ES-I3 (cell line): Measurements from ENCODE around the gene HPS1.

ENCODE experiments used
- H3K36me3 ChIP-seq: 2 replicates; pipeline ENCODE4 v1.6.1; 2013; ENCODE audit warnings: mild to moderate bottlenecking, low read length, control low read depth, moderate library complexity; ENCODE audit not compliant: insufficient read depth
- H3K4me1 ChIP-seq: 2 replicates; pipeline ENCODE4 v1.6.1; 2013; ENCODE audit warnings: mild to moderate bottlenecking, control low read depth, low read length; ENCODE audit not compliant: insufficient read depth
- H3K9ac ChIP-seq: 2 replicates; pipeline ENCODE4 v1.6.1; 2013; ENCODE audit warnings: low read depth, mild to moderate bottlenecking, low read length, moderate library complexity
- H3K9me3 ChIP-seq: 2 replicates; pipeline ENCODE4 v1.6.1; 2013; ENCODE audit warnings: mild to moderate bottlenecking, low read length, moderate library complexity; ENCODE audit not compliant: control insufficient read depth, insufficient read depth

Gene HPS1

GRCh38 chr10:98405422-98405821 is 41.3 kb downstream of the HPS1 start:
- H3K9me3 ChIP-seq = no peaks in the 10 kb centered on the region
- no peak overlapping the region for H3K9ac ChIP-seq
- no peaks in the 10 kb centered on the region for H3K36me3 ChIP-seq
- H3K4me1 ChIP-seq = no peaks in the 10 kb centered on the region

GRCh38 chr10:98404571-98405359 is 42.0 kb downstream of the HPS1 start:
- Histone ChIP-seq H3K9me3 (no peaks in the 10 kb centered on the region), H3K36me3 (no peaks in the 10 kb centered on the region), H3K9ac (no peak overlapping the region), H3K4me1 (no peaks in the 10 kb centered on the region)

DNA sequence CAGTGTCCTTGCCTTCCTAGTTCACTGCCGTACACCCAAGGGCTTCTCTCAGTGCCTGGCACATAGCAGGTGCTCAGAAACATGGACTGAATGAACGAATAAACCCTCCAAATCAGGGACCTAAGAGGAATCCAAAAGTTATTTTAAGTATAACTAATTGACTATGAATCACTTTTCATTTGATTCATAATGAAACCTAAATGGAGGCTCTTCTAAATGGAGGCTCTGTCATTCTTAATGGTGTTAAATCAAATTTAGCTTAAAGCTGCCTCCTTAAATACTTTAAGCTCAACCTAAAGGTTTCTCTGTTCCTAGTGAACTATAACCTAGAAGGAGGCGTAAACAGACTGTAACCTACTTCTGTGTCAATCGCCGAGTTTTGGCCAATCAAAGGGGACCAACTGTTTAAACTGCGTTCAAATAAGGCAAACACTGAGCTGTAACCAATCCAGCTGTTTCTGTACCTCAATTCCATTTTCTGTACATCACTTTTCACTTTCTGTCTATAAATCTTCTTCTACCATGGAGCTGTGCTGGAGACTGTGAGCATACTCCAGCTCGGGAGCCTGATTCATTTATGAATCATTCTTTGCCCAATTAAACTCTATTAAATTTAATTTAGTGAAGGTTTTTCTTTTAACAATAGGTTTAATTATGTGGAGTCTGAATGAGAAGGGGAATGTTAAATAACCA is 42.8 kb downstream of the HPS1 start:
- Histone ChIP-seq H3K9me3 (no peaks in the 10 kb centered on the region), H3K4me1 (no peaks in the 10 kb centered on the region), H3K36me3 (no peaks in the 10 kb centered on the region), H3K9ac (no peak overlapping the region)

DNA sequence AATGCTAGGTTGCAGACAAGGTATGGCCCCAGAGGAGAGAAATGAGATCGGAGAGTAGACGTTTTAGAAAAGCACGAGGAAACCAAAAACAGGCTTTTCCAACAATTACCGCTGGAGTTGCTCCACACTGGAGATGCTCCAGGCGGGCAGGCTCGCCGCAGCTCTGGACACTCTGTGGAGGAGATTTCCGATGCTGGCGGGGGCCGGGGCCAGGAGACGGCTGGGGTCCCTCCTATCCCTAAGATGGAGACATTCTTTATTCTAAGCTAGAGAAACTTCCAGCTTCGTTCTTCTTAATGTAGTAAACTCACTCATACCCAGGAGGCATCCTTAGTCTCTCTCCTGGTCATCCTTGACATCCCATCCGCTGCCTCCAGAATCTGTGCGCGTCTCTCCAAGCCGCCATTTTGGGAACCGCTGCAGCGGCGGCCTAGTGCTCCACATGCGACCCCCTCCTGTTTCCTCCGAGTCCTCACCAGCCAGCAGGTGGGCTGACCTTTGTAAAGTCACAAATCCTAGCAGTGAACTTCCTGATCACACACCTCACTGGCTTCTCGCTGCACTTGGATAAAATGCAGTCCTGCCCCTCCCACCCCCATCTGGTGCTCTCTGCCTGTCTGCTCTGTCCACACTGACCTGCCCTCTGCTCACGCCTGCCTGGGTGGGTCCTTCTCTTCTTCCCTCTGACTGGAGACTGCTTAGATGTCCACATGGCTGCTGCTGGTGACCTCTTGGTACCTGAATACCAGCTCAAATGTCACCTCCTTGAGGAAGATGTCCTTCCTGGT is 43.6 kb downstream of the HPS1 start:
- no peaks in the 10 kb centered on the region for H3K36me3 ChIP-seq
- no peaks in the 10 kb centered on the region for H3K9me3 ChIP-seq
- no peak overlapping the region for H3K9ac ChIP-seq
- H3K4me1 ChIP-seq = no peaks in the 10 kb centered on the region

- no peak overlapping the region for H3K9ac ChIP-seq
- H3K9me3 ChIP-seq = no peaks in the 10 kb centered on the region
- no peaks in the 10 kb centered on the region for H3K36me3 ChIP-seq
- no peaks in the 10 kb centered on the region for H3K4me1 ChIP-seq
Measured at GRCh38 chr10:98402478-98402877, 44.3 kb downstream of the HPS1 start.

DNA sequence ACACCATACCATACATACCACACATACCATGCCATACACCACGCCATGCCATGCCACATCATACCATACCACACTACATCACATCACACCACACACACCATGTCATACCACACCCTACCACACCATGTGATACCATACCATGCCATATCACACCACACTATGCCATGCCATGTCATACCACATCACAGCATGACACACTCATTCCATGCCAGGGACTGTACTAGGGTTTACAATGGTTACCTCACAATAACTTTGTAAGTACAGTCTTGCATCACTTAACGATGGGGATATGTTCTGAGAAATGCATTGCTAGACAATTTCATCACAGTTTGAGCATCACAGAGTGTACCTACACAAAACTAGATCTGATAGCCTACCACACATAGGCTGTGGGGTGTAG is 46.3 kb downstream of the HPS1 start:
- no peaks in the 10 kb centered on the region for H3K9me3 ChIP-seq
- H3K9ac ChIP-seq = no peak overlapping the region
- no peaks in the 10 kb centered on the region for H3K4me1 ChIP-seq
- H3K36me3 ChIP-seq = no peaks in the 10 kb centered on the region

GRCh38 chr10:98399784-98400183 is 47.0 kb downstream of the HPS1 start:
- Histone ChIP-seq H3K9ac (no peak overlapping the region), H3K4me1 (no peaks in the 10 kb centered on the region), H3K9me3 (no peaks in the 10 kb centered on the region), H3K36me3 (no peaks in the 10 kb centered on the region)

DNA sequence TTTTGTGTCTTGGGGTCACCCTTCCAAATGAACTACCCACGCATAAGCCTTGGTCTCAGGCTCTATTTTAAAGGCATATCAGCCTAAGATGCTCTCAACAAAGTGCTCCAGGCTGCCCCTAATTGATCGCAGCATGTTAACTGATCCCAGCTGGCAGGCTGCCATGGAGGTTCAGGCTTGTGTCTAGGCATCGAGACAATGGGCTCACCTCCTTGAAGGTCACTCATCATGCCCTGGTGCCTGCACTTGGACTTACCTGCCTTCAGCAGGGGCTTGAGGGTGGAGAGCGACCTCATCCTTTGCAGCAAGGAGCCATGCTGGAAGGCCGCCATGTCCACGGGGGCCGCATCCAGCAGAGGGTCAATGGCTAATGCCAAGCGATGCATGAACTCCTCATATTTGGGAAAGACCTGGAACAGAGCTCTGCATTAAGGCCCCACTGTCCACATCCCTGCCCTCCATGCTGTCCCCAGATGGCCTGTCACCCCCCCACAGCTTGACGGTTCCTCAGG is 49.6 kb downstream of the HPS1 start:
- H3K9me3 ChIP-seq = no peaks in the 10 kb centered on the region
- H3K9ac ChIP-seq = no peak overlapping the region
- H3K4me1 ChIP-seq = no peaks in the 10 kb centered on the region
- no peaks in the 10 kb centered on the region for H3K36me3 ChIP-seq

- H3K36me3 ChIP-seq = no peaks in the 10 kb centered on the region
- no peaks in the 10 kb centered on the region for H3K4me1 ChIP-seq
- H3K9ac ChIP-seq = no peak overlapping the region
- no peaks in the 10 kb centered on the region for H3K9me3 ChIP-seq
Measured at GRCh38 chr10:98396096-98397063, 50.4 kb downstream of the HPS1 start.

- H3K4me1 ChIP-seq = no peaks in the 10 kb centered on the region
- no peak overlapping the region for H3K9ac ChIP-seq
- no peaks in the 10 kb centered on the region for H3K36me3 ChIP-seq
- H3K9me3 ChIP-seq = no peaks in the 10 kb centered on the region
Measured at GRCh38 chr10:98394851-98395440, 51.8 kb downstream of the HPS1 start.

GRCh38 chr10:98391578-98391991 is 55.1 kb downstream of the HPS1 start:
- Histone ChIP-seq H3K9ac (no peak overlapping the region), H3K36me3 (no peaks in the 10 kb centered on the region), H3K4me1 (no peaks in the 10 kb centered on the region), H3K9me3 (no peaks in the 10 kb centered on the region)

DNA sequence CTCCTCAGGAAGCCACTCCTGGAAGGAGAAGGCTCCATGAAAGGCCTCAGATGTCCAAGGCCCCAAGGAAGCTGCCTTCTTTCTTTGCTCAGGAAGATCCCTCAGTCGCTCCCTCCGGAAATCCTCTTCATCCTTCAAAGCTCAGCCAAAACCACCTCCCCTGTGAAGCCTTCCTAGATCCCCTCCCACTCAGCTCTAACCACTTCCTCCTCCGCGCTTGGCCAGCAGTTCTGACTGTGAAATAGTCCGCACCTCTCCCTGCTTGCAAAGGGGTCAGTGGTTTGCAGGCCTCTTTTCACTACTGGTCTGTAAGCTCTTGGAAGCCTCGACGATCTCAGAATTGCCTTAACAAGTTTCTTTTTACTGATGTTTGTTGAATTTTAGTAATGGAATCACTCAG is 55.7 kb downstream of the HPS1 start:
- no peaks in the 10 kb centered on the region for H3K36me3 ChIP-seq
- no peaks in the 10 kb centered on the region for H3K9me3 ChIP-seq
- H3K9ac ChIP-seq = no peak overlapping the region
- H3K4me1 ChIP-seq = no peaks in the 10 kb centered on the region

GRCh38 chr10:98390406-98390805 is 56.3 kb downstream of the HPS1 start:
- Histone ChIP-seq H3K9me3 (no peaks in the 10 kb centered on the region), H3K9ac (no peak overlapping the region), H3K4me1 (no peaks in the 10 kb centered on the region), H3K36me3 (no peaks in the 10 kb centered on the region)
